ENCODE measurements around the gene PLA2G2C.

PLA2G2C gene

DNA sequence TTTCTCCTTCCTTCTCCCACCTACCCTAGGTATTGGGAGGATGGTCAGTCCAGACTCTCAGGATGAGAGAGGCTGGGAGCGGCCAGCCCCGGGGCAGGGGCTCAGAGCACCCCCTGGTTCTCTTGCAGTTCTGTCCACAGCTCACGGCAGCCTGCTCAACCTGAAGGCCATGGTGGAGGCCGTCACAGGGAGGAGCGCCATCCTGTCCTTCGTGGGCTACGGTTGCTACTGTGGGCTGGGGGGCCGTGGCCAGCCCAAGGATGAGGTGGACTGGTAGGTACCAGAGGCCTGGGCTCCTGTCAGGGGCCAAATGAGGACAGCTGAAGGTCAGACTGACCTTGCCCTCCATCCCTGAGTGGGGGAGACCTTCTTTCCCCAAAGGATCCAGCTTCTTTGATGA lies 43.0 kb downstream of the PLA2G2C start:
- TF ChIP-seq TOX (CRISPR knock-in tag; IDR thresholded peaks at IDR 0.05; ENCODE audit: borderline replicate concordance) (no peak), SNAI2 (CRISPR knock-in tag; IDR thresholded peaks at IDR 0.05) (no peak)
- TF ChIP-seq, protein P1, sequence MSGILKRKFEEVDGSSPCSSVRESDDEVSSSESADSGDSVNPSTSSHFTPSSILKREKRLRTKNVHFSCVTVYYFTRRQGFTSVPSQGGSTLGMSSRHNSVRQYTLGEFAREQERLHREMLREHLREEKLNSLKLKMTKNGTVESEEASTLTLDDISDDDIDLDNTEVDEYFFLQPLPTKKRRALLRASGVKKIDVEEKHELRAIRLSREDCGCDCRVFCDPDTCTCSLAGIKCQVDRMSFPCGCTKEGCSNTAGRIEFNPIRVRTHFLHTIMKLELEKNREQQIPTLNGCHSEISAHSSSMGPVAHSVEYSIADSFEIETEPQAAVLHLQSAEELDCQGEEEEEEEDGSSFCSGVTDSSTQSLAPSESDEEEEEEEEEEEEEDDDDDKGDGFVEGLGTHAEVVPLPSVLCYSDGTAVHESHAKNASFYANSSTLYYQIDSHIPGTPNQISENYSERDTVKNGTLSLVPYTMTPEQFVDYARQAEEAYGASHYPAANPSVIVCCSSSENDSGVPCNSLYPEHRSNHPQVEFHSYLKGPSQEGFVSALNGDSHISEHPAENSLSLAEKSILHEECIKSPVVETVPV (CRISPR knock-in tag; IDR thresholded peaks at IDR 0.05), result no peak
- TF ChIP-seq, protein P2, sequence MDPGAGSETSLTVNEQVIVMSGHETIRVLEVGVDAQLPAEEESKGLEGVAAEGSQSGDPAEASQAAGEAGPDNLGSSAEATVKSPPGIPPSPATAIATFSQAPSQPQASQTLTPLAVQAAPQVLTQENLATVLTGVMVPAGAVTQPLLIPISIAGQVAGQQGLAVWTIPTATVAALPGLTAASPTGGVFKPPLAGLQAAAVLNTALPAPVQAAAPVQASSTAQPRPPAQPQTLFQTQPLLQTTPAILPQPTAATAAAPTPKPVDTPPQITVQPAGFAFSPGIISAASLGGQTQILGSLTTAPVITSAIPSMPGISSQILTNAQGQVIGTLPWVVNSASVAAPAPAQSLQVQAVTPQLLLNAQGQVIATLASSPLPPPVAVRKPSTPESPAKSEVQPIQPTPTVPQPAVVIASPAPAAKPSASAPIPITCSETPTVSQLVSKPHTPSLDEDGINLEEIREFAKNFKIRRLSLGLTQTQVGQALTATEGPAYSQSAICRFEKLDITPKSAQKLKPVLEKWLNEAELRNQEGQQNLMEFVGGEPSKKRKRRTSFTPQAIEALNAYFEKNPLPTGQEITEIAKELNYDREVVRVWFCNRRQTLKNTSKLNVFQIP (CRISPR knock-in tag; IDR thresholded peaks at IDR 0.05; ENCODE audit: borderline replicate concordance, low read depth), result no peak
- ATAC-seq, result no peak

DNA sequence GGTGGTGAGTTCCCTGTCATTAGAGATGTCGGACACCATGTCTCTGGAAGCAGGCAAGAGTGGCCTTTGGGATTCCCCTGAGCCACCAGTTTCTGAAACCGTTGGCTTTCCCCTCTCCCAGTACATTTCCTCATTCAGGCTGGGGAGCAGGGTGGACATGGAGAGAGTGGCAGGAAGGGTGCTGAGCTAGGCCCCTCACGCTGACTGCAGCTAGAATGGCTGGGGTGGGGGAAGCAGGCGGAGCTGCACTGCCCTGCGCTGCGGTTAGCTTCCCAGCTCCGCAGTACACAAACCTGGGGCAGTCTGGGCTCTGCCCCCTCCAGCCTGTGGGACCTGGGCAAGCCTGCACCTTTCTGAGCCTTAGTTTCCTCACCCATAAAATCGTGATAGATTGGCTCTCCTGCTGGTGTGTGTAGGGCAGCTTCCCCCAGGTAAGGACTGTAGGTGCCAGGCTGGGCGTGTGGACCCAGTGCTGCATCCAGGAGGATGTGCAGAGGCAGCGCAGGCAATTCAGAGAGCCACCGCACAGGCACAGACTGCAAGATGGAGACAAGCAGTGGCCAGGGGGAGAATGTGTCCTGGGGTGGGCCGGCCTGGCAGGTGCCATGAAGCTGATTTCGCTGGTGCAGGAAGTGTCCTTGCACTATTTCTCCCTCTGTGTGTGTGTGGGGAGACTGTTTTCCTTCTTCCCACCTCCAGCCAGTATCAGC lies 44.2 kb downstream of the PLA2G2C start:
- no peak for ATAC-seq
- no peak for TF ChIP-seq ZFP30 (CRISPR knock-in tag; IDR thresholded peaks at IDR 0.05)
- no peak for TF ChIP-seq TCF4 (CRISPR knock-in tag; IDR thresholded peaks at IDR 0.05; ENCODE audit: borderline replicate concordance)
- TF ChIP-seq, protein P1 (CRISPR knock-in tag; IDR thresholded peaks at IDR 0.05), result no peak
- TF ChIP-seq ZFP3 (CRISPR knock-in tag; IDR thresholded peaks at IDR 0.05), result no peak

DNA sequence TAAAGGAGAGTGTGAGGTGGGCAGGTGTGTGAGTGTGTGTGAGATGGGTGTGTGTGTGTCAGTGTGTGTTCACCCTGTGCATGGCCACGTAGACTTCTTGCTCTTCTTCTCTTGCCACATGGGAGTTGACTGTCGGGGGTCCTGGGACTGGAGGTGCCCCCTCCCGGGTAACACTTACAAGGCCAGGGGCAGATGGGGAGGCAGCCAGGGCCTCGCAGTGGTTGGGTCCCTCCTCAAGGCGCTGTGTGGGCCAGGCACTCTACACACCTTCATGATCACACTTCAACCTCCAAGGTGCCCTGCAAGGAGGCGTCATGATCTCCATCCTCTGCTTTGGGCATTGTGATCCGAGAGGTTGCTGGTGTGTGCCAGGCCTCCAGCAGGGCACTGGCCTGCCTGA lies 44.9 kb downstream of the PLA2G2C start:
- ATAC-seq, result no peak

DNA sequence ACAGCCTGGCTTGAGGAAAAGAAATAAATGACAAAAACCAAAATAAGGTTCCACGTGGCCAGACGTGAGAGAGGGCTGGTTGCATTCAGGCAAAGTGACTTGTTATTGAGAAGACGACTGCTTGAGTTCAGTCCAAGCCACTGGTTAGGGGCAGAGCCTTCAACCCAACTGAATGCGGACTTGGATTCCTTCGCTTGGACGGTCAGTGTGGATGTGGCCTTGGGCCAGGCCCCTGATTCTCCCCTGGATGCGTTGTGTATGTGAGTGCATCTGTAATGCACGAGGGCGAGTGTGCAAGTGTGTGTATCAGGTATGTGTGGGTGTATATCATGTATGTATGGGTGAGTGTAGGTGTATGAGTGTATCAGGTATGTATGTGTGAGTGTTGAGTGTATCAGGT lies 45.3 kb downstream of the PLA2G2C start:
- ATAC-seq, result no peak
- TF ChIP-seq ZNF565 (CRISPR knock-in tag; conservative IDR thresholded peaks at IDR 0.05; ENCODE audit: low read depth) (no peak), ZNF8 (CRISPR knock-in tag; IDR thresholded peaks at IDR 0.05) (no peak), TCF4 (CRISPR knock-in tag; IDR thresholded peaks at IDR 0.05; ENCODE audit: borderline replicate concordance) (no peak), GLIS3 (CRISPR knock-in tag; IDR thresholded peaks at IDR 0.05) (no peak), CSDC2 (CRISPR knock-in tag; IDR thresholded peaks at IDR 0.05) (no peak), ZNF70 (CRISPR knock-in tag; IDR thresholded peaks at IDR 0.05) (no peak), SNAI2 (CRISPR knock-in tag; IDR thresholded peaks at IDR 0.05) (no peak), ZFP3 (CRISPR knock-in tag; IDR thresholded peaks at IDR 0.05) (no peak), ZFP30 (CRISPR knock-in tag; IDR thresholded peaks at IDR 0.05) (no peak), ARNTL (CRISPR knock-in tag; IDR thresholded peaks at IDR 0.05; ENCODE audit: borderline replicate concordance, low read depth) (no peak), OSR1 (CRISPR knock-in tag; IDR thresholded peaks at IDR 0.05) (no peak), PPARA (CRISPR knock-in tag; IDR thresholded peaks at IDR 0.05; ENCODE audit: borderline replicate concordance) (no peak), BACH2 (CRISPR knock-in tag; IDR thresholded peaks at IDR 0.05; ENCODE audit: borderline replicate concordance) (no peak), ESRRG (CRISPR knock-in tag; IDR thresholded peaks at IDR 0.05) (no peak), ZC3H10 (CRISPR knock-in tag; IDR thresholded peaks at IDR 0.05) (no peak), TOX (CRISPR knock-in tag; IDR thresholded peaks at IDR 0.05; ENCODE audit: borderline replicate concordance) (no peak)
- TF ChIP-seq, protein P3, sequence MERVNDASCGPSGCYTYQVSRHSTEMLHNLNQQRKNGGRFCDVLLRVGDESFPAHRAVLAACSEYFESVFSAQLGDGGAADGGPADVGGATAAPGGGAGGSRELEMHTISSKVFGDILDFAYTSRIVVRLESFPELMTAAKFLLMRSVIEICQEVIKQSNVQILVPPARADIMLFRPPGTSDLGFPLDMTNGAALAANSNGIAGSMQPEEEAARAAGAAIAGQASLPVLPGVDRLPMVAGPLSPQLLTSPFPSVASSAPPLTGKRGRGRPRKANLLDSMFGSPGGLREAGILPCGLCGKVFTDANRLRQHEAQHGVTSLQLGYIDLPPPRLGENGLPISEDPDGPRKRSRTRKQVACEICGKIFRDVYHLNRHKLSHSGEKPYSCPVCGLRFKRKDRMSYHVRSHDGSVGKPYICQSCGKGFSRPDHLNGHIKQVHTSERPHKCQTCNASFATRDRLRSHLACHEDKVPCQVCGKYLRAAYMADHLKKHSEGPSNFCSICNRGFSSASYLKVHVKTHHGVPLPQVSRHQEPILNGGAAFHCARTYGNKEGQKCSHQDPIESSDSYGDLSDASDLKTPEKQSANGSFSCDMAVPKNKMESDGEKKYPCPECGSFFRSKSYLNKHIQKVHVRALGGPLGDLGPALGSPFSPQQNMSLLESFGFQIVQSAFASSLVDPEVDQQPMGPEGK (CRISPR knock-in tag; IDR thresholded peaks at IDR 0.05; ENCODE audit: borderline replicate concordance), result no peak
- TF ChIP-seq, protein P1 (CRISPR knock-in tag; IDR thresholded peaks at IDR 0.05), result no peak
- TF ChIP-seq, protein P4, sequence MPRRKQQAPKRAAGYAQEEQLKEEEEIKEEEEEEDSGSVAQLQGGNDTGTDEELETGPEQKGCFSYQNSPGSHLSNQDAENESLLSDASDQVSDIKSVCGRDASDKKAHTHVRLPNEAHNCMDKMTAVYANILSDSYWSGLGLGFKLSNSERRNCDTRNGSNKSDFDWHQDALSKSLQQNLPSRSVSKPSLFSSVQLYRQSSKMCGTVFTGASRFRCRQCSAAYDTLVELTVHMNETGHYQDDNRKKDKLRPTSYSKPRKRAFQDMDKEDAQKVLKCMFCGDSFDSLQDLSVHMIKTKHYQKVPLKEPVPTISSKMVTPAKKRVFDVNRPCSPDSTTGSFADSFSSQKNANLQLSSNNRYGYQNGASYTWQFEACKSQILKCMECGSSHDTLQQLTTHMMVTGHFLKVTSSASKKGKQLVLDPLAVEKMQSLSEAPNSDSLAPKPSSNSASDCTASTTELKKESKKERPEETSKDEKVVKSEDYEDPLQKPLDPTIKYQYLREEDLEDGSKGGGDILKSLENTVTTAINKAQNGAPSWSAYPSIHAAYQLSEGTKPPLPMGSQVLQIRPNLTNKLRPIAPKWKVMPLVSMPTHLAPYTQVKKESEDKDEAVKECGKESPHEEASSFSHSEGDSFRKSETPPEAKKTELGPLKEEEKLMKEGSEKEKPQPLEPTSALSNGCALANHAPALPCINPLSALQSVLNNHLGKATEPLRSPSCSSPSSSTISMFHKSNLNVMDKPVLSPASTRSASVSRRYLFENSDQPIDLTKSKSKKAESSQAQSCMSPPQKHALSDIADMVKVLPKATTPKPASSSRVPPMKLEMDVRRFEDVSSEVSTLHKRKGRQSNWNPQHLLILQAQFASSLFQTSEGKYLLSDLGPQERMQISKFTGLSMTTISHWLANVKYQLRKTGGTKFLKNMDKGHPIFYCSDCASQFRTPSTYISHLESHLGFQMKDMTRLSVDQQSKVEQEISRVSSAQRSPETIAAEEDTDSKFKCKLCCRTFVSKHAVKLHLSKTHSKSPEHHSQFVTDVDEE (CRISPR knock-in tag; IDR thresholded peaks at IDR 0.05), result no peak

More for the DNA sequence above, 44.9 kb downstream of the PLA2G2C start:
- no peak for TF ChIP-seq RARB (CRISPR knock-in tag; IDR thresholded peaks at IDR 0.05)
- TF ChIP-seq ISL1 (CRISPR knock-in tag; IDR thresholded peaks at IDR 0.05), result no peak
- TF ChIP-seq SNAI2 (CRISPR knock-in tag; IDR thresholded peaks at IDR 0.05), result no peak
- no peak for TF ChIP-seq ZC3H10 (CRISPR knock-in tag; IDR thresholded peaks at IDR 0.05)
- no peak for TF ChIP-seq ZNF565 (CRISPR knock-in tag; conservative IDR thresholded peaks at IDR 0.05; ENCODE audit: low read depth)
- no peak for TF ChIP-seq GLIS3 (CRISPR knock-in tag; IDR thresholded peaks at IDR 0.05)
- no peak for TF ChIP-seq ZFP3 (CRISPR knock-in tag; IDR thresholded peaks at IDR 0.05)
- TF ChIP-seq, protein P3 (CRISPR knock-in tag; IDR thresholded peaks at IDR 0.05; ENCODE audit: borderline replicate concordance), result no peak
